ENCODE data around the gene SLX4.

DNA sequence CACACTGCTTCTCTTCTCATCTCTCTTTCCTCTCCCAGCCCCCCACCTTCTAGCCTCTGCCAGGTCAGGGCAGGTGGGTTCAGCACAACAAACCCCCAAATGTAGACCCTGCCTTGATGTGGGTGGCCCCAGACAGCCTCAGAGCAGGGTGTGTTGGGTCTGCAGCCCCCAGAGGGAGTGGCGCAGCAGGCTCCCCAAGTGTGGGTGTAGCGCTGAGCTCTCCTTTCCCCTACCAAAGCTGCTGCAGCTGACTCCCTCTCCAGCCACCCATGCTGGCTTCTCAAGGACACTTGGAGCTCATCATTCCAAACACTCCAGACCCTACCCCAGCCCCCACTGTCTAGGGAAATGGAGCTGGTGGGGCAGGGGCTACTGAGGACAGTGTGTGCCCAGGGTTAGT lies 61.5 kb downstream of the SLX4 start:
- TF ChIP-seq, protein P1, sequence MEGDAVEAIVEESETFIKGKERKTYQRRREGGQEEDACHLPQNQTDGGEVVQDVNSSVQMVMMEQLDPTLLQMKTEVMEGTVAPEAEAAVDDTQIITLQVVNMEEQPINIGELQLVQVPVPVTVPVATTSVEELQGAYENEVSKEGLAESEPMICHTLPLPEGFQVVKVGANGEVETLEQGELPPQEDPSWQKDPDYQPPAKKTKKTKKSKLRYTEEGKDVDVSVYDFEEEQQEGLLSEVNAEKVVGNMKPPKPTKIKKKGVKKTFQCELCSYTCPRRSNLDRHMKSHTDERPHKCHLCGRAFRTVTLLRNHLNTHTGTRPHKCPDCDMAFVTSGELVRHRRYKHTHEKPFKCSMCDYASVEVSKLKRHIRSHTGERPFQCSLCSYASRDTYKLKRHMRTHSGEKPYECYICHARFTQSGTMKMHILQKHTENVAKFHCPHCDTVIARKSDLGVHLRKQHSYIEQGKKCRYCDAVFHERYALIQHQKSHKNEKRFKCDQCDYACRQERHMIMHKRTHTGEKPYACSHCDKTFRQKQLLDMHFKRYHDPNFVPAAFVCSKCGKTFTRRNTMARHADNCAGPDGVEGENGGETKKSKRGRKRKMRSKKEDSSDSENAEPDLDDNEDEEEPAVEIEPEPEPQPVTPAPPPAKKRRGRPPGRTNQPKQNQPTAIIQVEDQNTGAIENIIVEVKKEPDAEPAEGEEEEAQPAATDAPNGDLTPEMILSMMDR (IDR thresholded peaks at IDR 0.05; ENCODE audit: low read length), result no peak
- TF ChIP-seq EZH2 (optimal IDR thresholded peaks at IDR 0.05; ENCODE audit: low read depth, low read length), result no peak

All from MM.1S (cell line).